Hepatocyte (in vitro differentiated cells): ENCODE results near the gene MED13L.

Source experiments
- CTCF ChIP-seq: fragments of 200-600 bp; sonication (generic); IDR thresholded peaks from 2 replicates; pipeline ENCODE4 v1.5.1; 2016; ENCODE audit warnings: antibody characterized with exemption, mild to moderate bottlenecking; ENCODE audit not compliant: poor library complexity
- EZH2 ChIP-seq: fragments of 200-600 bp; sonication (generic); IDR thresholded peaks from 2 replicates; pipeline ENCODE4 v1.6.1; 2016; ENCODE audit warnings: antibody characterized with exemption, mild to moderate bottlenecking, borderline replicate concordance

GRCh38 chr12:116166306-116166705 lies 111.2 kb downstream of the MED13L start:
- TF ChIP-seq CTCF, result no peak
- no peak for TF ChIP-seq EZH2
